ENCODE results near the gene SMAD4.

The SMAD4 gene

DNA sequence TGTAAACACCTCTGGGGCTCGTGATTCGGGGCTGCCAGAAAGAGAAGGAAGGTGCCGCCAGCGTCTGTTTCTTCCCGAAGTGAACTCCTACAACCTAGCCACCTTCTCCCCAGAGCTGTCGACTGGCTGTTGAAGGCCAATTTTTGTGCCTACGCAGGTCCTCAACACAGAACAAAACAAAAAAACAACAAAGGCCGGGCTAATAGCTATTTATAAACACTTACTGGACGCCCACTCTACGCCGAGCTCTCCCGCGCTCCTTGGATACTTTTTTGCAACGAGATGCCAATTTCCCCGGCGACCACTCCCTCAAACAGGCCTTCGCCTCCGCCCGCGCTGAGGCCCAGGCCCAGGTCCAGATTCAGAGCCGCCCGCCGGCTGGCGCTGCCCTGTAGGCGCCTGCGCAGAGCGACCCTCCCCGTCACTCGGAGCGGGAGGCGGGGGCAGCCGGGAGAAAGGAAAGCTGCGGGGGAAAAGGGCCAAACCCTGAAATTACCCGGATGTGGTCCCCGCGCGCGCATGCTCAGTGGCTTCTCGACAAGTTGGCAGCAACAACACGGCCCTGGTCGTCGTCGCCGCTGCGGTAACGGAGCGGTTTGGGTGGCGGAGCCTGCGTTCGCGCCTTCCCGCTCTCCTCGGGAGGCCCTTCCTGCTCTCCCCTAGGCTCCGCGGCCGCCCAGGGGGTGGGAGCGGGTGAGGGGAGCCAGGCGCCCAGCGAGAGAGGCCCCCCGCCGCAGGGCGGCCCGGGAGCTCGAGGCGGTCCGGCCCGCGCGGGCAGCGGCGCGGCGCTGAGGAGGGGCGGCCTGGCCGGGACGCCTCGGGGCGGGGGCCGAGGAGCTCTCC lies at the start of gene SMAD4:
TSS of gene SMAD4 (plus strand) at position 520 of the 843 bp plus-strand sequence. CDS start 16,834 bp downstream, outside the sequence.
- peak within 1 kb of the TSS; percentile 71 for H3K4me3 ChIP-seq (ENCODE audit: low read depth, low read length)
- TF ChIP-seq, protein P1, sequence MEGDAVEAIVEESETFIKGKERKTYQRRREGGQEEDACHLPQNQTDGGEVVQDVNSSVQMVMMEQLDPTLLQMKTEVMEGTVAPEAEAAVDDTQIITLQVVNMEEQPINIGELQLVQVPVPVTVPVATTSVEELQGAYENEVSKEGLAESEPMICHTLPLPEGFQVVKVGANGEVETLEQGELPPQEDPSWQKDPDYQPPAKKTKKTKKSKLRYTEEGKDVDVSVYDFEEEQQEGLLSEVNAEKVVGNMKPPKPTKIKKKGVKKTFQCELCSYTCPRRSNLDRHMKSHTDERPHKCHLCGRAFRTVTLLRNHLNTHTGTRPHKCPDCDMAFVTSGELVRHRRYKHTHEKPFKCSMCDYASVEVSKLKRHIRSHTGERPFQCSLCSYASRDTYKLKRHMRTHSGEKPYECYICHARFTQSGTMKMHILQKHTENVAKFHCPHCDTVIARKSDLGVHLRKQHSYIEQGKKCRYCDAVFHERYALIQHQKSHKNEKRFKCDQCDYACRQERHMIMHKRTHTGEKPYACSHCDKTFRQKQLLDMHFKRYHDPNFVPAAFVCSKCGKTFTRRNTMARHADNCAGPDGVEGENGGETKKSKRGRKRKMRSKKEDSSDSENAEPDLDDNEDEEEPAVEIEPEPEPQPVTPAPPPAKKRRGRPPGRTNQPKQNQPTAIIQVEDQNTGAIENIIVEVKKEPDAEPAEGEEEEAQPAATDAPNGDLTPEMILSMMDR (IDR thresholded peaks at IDR 0.05; ENCODE audit: insufficient read depth, low read depth, low read length, missing control alignments) = no peak
- DNase-seq (ENCODE audit: low read depth) = peak; percentile 97

DNA sequence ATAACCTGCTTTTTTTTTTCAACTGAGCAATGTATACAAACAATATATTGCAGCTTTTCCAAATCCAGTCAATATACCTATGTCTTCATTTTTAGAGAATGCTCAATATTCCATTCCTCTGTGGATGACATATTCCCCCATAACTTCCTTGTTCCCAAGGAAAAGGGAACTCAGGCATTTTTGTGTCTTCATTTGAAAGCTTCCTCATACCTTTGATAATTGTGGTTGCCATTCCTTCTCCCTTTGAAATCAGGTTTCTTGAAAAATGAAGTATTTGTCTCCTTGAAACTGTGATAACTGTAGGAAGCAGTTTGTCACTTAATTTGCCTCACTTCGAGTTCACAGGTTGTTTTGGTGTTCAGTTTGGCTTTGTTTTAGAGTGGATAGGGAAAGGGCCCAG lies 48.6 kb upstream of the SMAD4 start:
- TF ChIP-seq, protein P1 (IDR thresholded peaks at IDR 0.05; ENCODE audit: insufficient read depth, low read depth, low read length, missing control alignments) = no peak
- DNase-seq (ENCODE audit: low read depth) = no peak
- H3K4me3 ChIP-seq (ENCODE audit: low read depth, low read length) = no peak overlapping the region

DNA sequence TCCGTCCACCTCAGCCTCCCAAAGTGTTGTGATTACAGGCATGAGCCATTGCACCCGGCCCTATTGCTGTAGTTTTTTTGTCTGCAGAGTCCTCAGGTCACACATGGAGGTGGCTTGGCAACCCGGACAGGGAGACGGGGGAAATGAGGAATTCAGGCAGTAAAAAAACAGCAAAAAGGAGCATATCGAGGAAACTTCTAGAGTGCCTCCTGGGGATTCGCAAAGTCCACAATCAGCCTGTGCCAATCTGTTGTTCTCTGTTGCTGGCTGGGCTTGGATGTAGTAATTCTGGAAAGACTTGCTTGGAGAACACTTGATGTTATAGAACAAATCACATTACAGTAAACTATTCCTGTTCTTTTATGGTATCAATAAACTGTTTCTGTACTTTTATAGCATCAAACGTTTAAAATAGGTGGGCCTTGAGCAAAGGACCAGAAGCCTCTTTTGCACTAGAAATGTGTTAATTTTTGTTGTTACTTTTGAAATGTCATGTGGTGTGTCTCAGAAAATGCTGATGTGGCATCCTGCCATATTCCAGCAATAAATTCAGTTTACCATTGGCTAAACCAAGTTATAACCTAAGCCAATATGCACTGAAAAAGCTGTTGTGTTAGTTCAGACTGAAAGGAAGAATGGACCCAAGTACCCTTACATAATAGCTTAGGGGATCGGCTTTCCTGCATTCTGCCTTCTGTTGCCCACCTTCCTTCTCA lies 47.8 kb upstream of the SMAD4 start:
- no peak overlapping the region for H3K4me3 ChIP-seq (ENCODE audit: low read depth, low read length)
- no peak for DNase-seq (ENCODE audit: low read depth)
- TF ChIP-seq, protein P1 (IDR thresholded peaks at IDR 0.05; ENCODE audit: insufficient read depth, low read depth, low read length, missing control alignments) = no peak

DNA sequence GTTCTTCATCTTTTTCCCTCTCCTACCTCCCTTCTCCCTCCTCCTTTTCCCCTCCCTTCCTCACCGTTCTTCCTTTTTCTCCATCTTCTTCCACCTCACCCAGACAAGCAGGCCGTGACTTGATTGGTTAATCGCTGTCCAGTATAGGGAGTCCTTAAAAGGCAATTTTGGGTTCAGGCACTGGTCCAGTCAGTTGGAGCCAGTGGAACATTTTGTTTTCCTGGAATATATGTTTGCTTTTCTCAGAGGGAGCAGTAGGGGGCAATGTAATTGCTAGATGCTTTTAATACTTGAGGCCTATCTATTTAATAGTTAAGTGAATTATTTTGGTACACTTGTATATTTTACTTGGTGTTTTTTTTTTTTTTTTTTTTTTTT lies 47.2 kb upstream of the SMAD4 start:
- DNase-seq (ENCODE audit: low read depth) = no peak
- TF ChIP-seq, protein P1 (IDR thresholded peaks at IDR 0.05; ENCODE audit: insufficient read depth, low read depth, low read length, missing control alignments) = no peak
- no peak overlapping the region for H3K4me3 ChIP-seq (ENCODE audit: low read depth, low read length)

DNA sequence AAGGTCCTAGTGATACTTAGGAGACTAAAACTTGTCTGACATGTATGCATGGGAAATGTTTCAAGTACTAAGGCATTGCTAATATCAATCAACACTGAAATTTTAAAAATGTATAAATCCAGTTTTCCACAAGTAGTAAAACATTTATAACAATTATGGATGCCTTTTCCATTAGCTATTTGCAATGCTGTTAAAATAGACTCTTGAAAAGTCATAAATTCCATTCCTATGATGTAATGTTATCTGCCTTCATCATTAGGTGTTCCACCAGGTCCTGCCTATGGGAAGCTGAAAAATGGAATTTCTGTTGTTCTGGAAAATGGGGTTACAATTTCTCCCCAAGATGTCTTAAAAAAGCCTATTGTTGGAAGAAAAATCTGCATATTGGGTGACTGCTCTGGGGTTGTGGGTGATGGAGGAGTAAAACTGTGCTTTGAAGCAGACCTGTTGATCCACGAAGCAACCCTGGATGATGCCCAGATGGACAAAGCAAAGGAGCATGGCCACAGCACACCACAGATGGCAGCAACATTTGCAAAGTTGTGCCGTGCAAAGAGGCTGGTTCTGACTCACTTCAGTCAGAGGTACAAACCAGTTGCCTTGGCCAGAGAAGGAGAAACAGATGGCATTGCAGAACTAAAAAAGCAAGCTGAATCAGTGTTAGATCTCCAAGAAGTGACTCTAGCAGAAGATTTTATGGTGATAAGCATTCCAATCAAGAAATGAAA lies 43.5 kb upstream of the SMAD4 start:
- DNase-seq (ENCODE audit: low read depth) = no peak
- H3K4me3 ChIP-seq (ENCODE audit: low read depth, low read length) = no peak overlapping the region
- TF ChIP-seq, protein P1 (IDR thresholded peaks at IDR 0.05; ENCODE audit: insufficient read depth, low read depth, low read length, missing control alignments) = no peak

DNA sequence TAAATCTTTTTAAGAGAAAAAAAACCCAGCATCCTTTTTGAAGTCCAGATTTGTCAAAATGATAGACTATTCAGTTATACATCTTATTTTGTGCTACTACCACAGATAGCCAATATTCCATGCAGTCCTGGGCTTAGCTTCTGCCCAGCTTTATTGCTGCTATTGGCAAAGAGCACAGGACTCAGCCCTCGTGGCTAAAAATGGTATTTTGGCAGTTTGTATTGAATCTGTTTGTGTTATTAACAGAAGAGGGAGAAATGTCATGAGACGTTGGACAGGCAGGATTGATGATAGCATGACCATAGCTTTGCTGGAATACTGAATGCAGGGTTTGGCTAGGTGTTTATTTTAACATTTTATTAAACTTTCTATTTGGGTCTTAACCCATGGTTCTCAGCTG lies 42.8 kb upstream of the SMAD4 start:
- TF ChIP-seq, protein P1 (IDR thresholded peaks at IDR 0.05; ENCODE audit: insufficient read depth, low read depth, low read length, missing control alignments) = no peak
- no peak for DNase-seq (ENCODE audit: low read depth)
- H3K4me3 ChIP-seq (ENCODE audit: low read depth, low read length) = no peak overlapping the region

All from GM12865 (cell line).